GM18951 (cell line): ENCODE measurements around the gene FCHSD2.

Source experiments
- POLR2A ChIP-seq: IDR thresholded peaks from 4 replicates; pipeline ENCODE4 v1.6.1; 2011; ENCODE audit warnings: mild to moderate bottlenecking; ENCODE audit not compliant: insufficient read length, insufficient read depth; ENCODE audit errors: extremely low read depth
- in situ Hi-C: fragments of 300-500 bp; cut with MboI; formaldehyde crosslinking; loops from one replicate; pipeline ENCODE4 v1.12.0; 2022; ENCODE audit warnings: low sequenced_read_pairs, mixed read lengths, inconsistent platforms; ENCODE audit not compliant: unreplicated experiment

FCHSD2 gene

GRCh38 chr11:72974487-72975205 is 167.5 kb downstream of the FCHSD2 start:
- in situ Hi-C loops, result no loop called here
- no peak for TF ChIP-seq POLR2A

- in situ Hi-C loops, result no loop called here
- TF ChIP-seq POLR2A, result no peak
Measured at GRCh38 chr11:72972496-72973128, 169.5 kb downstream of the FCHSD2 start.

DNA sequence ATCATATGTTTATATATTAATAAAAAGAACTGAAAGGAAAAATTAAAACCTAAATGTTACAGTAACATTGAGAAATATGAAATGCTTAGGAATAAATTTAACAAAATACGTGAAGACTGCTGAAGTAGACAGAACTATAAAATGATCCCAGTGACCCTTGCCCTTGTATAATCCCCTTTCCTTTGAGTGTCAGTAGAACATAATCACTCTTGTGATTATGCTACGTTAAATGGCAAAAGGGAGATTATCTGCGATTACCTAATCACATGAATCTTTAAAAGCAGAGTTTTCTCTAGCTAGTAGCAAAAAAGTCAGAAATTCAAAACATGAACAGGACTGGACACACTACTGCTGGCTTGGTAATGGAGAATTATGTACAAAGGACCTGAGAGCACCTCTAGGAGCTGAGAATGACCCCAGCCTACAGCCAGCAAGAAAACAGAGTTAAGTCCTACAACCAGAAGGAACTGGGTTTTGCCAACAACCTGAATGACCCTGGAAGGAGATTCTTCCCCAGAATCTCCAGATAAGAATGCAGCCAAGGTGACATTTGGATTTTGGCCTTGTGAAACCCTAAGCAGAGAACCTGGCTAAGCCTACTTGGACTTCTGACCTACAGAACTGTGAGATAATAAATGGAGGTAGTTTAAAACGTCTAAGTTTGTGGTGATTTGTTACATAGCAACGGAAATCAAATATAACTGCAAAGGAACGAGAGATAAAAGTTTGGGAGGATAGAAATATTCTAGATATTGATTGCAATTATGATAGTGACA is 170.7 kb downstream of the FCHSD2 start:
- TF ChIP-seq POLR2A, result no peak

DNA sequence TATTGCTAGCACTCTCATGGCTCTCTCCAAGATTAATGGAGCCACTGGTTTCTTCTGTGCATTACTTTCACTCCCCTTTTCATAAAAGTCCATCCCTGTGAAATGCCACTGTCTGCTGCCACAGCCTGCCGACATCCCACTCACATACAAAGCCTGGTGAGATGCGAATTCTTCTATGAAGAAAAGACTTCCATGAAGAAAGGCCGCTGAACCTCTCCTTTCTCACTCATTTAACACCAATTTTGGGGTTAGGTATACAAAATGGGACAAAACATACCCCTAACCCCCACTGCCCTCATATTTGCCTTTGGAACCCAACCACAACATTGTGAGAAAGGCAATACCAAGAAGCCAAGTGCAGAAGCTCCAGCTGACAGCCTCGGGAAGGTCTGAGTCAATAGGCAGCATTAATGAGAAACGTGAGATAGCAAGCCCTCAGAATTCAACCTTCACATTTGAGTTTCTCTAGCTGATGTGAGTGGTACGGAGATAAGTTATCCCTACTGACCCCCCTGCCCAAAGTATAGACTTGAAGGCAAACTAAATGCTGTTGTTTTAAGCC is 171.5 kb downstream of the FCHSD2 start:
- TF ChIP-seq POLR2A, result no peak
- in situ Hi-C loops, result no loop called here

More for the DNA sequence above, 170.7 kb downstream of the FCHSD2 start:
- in situ Hi-C loops, result no loop called here

- in situ Hi-C loops, result no loop called here
- no peak for TF ChIP-seq POLR2A
Measured at GRCh38 chr11:72969894-72970335, 172.2 kb downstream of the FCHSD2 start.

GRCh38 chr11:72968390-72968789 is 173.7 kb downstream of the FCHSD2 start:
- TF ChIP-seq POLR2A, result no peak
- in situ Hi-C loops, result no loop called here

DNA sequence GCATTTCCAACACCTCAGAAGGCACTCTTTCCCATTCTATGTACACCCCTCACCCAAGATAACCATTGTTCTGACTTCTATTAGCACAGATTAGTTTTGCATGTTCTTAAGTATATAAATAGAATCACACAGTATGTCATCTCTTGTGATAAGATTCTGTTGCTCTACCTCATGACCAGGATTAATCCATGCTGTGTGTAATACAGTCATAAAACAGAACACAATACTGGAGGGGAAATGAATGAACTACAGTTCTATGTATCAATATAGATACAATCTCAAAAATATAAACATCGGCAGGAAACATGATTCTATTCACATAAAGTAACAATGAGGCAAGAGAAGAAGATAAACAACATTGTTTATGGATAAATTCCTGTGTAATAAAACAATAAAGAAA is 176.4 kb downstream of the FCHSD2 start:
- in situ Hi-C loops, result no loop called here

GRCh38 chr11:72962717-72963116 is 179.4 kb downstream of the FCHSD2 start:
- TF ChIP-seq POLR2A, result no peak
- in situ Hi-C loops, result no loop called here

More for the DNA sequence above, 176.4 kb downstream of the FCHSD2 start:
- TF ChIP-seq POLR2A, result no peak

DNA sequence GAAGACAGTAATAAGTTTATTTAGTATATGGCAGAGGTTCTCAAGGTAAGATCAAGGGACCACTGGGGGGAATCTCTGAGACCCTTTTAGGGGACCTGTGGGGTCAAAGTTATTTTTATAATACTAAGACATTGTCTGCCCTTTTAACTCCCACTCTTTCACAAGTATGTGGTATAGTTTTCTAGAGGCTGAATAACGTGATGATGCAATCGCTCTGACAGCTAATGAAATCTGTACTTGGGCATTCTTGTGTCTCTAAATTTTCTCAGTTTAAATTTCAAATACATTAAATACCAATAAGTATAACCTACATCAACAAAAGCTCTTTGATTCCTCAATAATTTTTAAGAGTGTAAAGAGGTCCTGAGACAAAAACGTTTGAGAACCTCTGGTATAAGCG is 180.0 kb downstream of the FCHSD2 start:
- in situ Hi-C loops, result no loop called here

DNA sequence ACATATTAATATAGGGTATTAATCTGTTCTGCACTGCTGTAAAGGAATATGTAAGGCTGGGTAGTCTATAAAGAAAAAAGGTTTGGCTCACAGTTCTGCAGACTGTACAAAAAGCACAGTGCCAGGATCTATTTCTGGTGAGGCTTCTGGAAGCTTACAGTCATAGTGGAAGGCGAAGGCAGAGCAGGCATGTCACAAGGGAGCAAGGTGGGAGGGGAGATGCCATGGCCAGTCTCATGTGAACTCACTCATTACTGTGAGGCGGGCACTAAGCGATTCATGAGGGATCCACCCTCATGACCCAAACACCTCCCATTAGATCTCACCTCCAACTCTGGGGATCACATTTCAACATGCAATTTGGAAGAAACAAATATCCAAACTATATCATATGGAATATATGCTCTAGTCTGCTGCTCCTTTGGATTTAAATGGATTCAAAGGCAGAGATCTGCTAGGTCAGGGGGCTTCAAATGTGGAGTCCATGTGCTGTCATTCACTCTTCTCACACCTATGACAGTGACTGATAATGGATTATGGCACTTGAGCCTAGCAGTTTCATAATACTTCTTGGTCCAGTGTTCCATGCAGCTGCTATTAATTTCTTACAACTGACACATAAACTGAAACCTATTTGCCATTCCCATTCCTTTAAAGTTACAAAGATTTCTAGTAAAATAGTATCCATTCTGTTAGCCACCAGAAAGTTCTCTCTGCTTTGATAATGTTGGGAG is 182.0 kb downstream of the FCHSD2 start:
- in situ Hi-C loops, result no loop called here
- no peak for TF ChIP-seq POLR2A

More for the DNA sequence above, 180.0 kb downstream of the FCHSD2 start:
- TF ChIP-seq POLR2A, result no peak

DNA sequence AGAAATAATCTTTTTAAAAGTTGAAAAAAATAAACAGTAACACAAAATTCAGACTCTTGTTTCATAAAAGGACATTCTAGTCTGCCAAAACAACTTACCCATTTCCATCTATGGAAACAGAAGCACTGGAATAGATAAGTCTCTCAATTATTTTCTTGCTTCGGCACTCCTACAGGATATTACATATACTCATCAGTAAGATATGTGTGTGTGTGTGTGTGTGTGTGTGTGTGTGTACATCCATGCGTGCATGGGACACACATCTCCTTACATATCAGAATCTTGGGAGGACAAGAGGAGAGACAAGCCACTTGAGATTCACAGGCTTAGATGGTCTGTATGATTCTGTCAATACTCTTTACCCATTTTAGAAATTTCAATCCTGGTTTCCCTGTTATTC is 183.3 kb downstream of the FCHSD2 start:
- no peak for TF ChIP-seq POLR2A
- in situ Hi-C loops, result no loop called here

DNA sequence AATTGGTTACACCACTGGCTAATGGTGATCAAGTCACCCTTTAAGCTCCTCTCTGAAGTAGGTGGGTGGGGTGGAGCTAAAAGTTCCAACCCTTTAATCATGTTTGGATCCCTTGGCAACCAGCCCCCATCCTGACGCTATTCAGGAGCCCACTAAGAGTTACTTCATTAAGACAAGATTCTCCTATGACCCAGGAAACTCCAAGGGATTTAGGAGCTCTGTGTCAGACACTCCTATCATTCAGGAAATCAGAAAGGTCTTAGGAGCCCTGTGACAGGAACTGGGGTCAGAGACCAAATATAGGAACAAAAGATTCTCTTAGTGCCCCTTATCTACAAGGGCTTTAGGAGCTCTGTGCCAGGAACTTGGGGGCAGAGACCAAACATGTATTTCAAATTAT is 186.7 kb downstream of the FCHSD2 start:
- in situ Hi-C loops, result no loop called here
- TF ChIP-seq POLR2A, result no peak

DNA sequence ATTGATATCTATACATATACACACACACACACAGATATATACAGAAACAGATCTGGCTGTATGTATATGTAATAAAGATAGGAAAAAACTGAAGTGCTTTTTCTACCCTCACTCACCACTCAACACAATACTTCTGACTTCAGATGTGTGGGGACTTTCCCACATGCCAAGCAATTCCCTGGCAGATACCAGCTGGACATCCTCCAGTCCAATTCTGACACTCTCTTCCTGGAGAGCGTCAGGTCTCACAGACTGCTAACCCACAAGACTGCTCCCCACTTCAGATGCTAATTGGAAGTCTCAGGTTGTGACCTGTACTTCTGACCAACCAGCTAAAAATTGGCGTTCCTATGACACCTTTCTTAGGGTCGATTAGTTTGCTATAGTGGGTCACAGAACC is 187.3 kb downstream of the FCHSD2 start:
- in situ Hi-C loops, result no loop called here
- TF ChIP-seq POLR2A, result no peak

- in situ Hi-C loops, result no loop called here
- TF ChIP-seq POLR2A, result no peak
Measured at GRCh38 chr11:72953637-72954036, 188.5 kb downstream of the FCHSD2 start.
